Ecto neural progenitor cell (in vitro differentiated cells): ENCODE data around the gene C1QTNF9B.

Source experiments
- DNase-seq: peaks from one replicate; pipeline ENCODE4 v3.0.0-alpha.2; 2018; ENCODE audit warnings: low spot score

The C1QTNF9B gene

DNA sequence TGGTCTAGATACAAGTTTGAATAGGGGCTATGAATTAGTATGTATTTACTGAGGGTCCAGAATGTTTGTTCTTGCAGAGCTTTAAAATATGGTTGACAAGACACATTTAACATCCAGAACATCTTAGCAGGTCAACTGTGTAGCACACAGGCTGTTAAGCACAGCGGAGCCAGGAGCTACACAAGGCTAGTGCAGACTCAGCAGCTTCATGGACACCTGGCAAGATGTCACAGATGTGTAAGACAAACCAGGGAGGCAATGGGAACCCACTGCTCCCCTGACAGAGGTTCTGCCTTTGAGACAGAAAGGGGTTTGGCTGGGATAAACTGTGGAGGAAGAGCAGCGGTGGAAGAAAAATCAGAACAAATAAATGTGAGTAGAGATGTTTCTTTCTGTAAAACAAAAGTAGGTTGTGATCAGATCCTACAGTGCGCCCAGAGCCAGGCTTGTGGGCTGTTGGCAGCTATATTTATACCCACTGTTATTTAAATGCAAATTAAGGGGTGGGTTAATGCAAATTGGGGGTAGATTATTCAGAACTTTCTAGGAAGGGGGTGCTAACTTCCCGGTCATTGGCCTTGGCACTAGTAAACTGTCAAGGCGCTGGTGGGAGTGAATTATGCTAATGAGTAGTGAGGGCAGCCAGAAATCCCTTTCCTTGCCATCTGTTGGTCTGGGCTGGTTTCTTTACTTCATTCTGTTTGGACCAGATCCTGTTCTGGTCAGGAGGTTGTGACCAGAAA lies 41.1 kb downstream of the C1QTNF9B start:
- no peak for DNase-seq

DNA sequence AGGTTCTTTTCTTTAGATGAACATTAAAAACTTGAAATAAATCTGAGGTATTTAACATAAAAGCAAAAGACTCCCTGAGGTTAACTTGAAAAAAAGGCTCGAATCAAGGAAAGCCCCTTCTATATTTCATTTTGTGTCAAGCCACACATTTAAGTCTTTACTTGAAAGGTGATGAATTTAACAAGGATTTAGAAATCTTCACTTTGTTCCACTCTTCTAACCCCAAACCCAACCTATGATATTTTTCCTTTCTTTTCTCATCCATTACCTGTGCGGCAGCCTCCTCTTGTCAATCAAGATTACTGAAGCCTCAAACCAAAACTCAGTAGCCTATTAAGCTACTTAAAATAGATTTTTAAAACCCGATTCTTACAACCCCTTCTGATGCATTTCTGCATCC lies 41.9 kb downstream of the C1QTNF9B start:
- DNase-seq, result no peak

DNA sequence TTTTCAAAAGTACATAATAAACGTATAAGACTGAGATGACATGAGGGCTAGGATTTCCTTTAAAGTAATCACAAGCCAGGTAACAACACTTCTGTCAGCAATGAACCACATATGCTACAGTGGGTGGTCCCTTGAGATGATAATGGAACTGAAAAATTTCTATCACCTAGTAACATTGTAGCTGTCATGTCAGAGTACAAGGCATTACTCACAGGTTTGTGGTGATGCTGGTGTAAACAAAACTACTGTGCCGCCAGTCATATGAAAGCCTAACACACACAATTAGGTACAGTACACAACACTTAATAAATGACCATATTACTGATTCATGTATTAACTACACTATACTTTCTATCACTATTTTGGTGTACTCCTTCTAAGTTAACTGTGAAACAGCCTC lies 45.0 kb downstream of the C1QTNF9B start:
- no peak for DNase-seq

- DNase-seq, result no peak
Measured at GRCh38 chr13:23851106-23851505, 46.2 kb downstream of the C1QTNF9B start.

DNA sequence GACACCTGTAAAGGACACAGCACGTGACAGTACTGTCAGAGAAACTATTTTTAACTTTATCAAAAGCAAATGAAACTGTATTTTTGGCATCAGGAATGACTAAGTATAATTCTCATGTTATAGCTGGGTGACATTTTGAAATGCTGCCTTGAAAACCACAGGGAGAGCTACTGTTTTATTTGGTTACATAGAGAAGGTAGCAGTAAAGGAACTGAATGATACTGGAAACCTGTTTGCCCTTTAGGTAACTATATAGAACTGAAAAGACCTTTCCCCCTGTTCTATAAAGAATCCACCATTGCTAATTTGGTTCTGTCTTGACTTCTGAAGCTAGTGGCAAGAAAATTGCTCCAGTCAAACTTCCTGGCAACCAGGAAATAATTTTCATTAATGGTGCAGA lies 47.2 kb downstream of the C1QTNF9B start:
- DNase-seq, result no peak

DNA sequence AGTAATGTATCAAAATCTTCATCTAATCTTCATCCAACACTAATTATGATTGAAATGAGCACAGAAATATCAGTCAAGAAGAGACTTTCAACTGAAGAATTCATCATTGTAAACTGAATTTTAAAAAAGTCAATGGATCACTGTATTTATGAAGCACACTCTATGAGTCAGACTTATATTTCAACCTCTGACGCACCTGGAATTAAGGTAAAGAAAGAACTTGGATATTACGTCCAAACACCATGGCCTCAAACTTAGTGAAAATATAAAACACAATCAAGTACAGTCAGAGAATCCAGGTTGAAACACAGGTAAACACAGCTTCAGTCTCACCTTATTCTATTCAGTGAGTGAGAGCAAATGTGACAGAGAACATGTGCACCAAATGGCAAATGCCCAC lies 47.6 kb downstream of the C1QTNF9B start:
- DNase-seq, result no peak

DNA sequence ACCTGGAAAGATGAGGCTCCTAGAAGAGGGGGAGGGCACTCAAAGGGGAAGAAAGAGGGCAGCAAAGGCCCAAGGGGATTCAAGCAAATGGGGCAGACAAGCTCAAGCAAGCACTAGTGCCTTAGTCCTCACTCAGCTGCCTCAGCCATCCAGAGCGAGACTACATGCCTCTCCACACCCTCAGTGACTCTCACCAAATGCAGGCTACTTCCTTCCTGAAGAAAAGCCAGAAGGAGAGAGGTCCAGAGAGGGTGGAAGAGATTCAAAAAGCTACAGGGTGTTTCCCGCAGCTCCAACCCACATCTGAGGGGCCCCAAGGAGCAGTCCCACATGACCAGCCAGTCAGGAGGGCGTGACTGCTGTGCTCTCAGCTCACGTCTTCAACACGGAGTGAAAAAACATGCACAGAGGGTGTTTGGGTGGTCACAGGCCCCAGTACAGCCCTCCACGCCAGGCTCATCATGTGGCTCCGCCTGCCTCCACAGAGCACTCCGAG lies 48.6 kb downstream of the C1QTNF9B start:
- DNase-seq, result no peak

DNA sequence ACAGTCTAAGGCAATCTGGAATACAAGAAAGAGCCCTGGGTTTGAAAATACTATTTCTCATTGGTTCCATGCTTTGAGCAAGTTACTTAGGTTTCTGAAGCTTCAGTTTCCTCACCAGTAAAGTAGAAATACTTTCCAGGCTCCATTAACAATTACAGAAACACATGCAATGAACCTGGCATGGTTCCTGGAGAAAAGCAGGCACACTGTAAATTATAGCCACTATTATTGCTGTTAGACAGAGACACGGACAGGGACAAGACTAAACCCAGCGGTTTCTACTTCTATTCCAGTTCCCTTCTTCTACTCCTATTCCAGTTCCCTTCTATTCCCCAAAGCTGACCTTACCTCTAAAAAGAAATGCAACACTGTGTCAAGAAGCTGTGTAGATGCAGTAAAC lies 49.3 kb downstream of the C1QTNF9B start:
- no peak for DNase-seq

GRCh38 chr13:23847497-23847896 lies 49.8 kb downstream of the C1QTNF9B start:
- no peak for DNase-seq

- no peak for DNase-seq
Measured at GRCh38 chr13:23845105-23845725, 52.1 kb downstream of the C1QTNF9B start.

DNA sequence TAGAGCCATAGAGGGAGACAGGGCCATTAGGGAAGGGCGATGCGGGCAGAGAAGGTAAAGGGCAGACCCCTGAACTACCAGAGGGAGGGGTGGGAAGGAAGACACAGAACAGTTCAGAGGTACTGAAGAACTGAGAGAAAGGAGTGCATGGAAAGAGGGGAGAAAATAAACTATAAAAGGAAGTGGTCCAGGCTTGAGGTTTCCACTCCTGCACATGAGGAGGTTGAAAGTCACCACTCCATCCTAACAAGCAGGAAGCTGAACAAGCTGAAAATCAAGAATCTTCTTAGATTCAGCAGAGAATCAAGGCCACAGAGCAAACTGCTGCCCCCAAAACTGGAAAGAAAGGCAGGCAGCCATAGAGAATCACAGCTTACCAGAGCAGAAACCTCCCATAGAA lies 53.2 kb downstream of the C1QTNF9B start:
- DNase-seq, result no peak

DNA sequence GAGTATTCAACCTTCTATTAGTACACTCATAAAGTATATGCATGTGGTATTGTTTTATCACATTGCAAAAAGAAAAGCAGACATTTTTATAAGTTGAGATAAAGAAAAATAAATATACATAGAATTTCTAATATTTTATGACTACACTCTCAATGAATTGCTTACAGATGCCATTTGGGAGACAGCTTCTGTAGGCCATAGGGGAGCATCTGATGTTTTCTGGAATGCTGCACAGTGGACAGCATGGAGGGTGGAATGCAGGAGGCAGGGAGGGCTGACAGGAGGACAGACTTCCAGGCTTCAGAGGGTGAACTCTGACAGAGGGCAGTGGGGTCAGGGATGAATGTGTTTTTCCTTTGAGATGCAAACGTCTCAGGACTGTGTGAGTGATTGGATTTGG lies 53.9 kb downstream of the C1QTNF9B start:
- no peak for DNase-seq

DNA sequence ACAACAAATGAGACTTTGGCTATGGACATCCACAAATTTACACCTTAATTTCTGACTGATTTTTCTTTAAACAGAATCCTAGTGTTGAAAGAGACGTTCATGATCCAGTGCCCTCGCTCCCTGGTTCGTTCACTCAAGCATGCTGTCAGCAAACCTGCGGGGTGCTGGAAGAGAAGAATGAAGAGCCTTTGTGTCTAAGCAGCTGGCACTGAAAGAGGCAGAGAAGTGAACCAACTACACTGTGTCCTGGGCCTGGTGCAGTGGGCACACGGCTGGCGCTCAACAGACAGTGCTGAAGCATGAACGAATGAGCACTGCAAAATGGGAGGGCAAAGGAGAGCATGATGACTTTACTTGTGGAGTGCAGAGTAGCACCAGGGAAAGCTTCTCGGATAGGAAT lies 54.9 kb downstream of the C1QTNF9B start:
- DNase-seq, result no peak
